CD4-positive, alpha-beta T cell (primary cell): ENCODE results near the gene PAGR1. TPM values are rescaled to one million over a fixed set of nuclear protein-coding genes. Genes with fewer than 3 reads are reported as not detected.

Source experiments
- ATAC-seq: fragments of 200-7000 bp; cut with Tn5 transposase; one replicate; pipeline ENCODE4 v1.10.0; 2022; ENCODE audit warnings: mild to moderate bottlenecking; ENCODE audit not compliant: poor library complexity
- CTCF ChIA-PET: fragments of 350-600 bp; sonication (Branson Sonifier 250); formaldehyde crosslinking; loops from one replicate; lab custom pipeline; 2021; ENCODE audit warnings: antibody characterized with exemption, inconsistent platforms; lab: Charles Lee
- POLR2A ChIA-PET: fragments of 350-600 bp; sonication (Branson Sonifier 250); formaldehyde crosslinking; loops from one replicate; lab custom pipeline; 2021; ENCODE audit warnings: antibody characterized with exemption, inconsistent platforms; lab: Charles Lee
- DNase-seq, 14 experiments: peaks; one replicate each; pipeline ENCODE4 v3.0.0-alpha.2; 2013 to 2020; ENCODE audit warnings: mixed read lengths in 2 of 14
- H3K27ac ChIP-seq, 2 donors: one replicate each; pipeline versions ENCODE4 v1.5.1 to v1.7.0; 2013; ENCODE audit warnings: low read length in 2 of 2, low read depth in 1 of 2, mild to moderate bottlenecking in 1 of 2
- H3K27me3 ChIP-seq, 2 experiments: 1 replicate in 1 of 2; 2 replicates in 1 of 2; pipeline versions ENCODE4 v1.6.1 to v1.7.0; 2013; ENCODE audit warnings: low read length in 2 of 2, control low read depth in 1 of 2, mild to moderate bottlenecking in 1 of 2, moderate library complexity in 1 of 2; ENCODE audit not compliant: insufficient read depth in 2 of 2, control insufficient read depth in 1 of 2
- H3K36me3 ChIP-seq: one replicate; pipeline ENCODE4 v1.6.1; 2013; ENCODE audit warnings: low read length, control low read depth; ENCODE audit not compliant: insufficient read depth
- H3K4me1 ChIP-seq: one replicate; pipeline ENCODE4 v1.6.1; 2013; ENCODE audit warnings: low read length, control low read depth; ENCODE audit not compliant: insufficient read depth
- H3K4me3 ChIP-seq: one replicate; pipeline ENCODE4 v1.5.1; 2013; ENCODE audit warnings: mild to moderate bottlenecking, low read length, moderate library complexity
- H3K9me3 ChIP-seq, 2 experiments: 1 replicate in 1 of 2; 2 replicates in 1 of 2; pipeline versions ENCODE4 v1.6.1 to v1.7.0; 2013; ENCODE audit warnings: low read length in 2 of 2, mild to moderate bottlenecking in 2 of 2, control low read depth in 1 of 2, moderate library complexity in 1 of 2; ENCODE audit not compliant: control insufficient read depth in 1 of 2, insufficient read depth in 1 of 2
- H3K27ac Mint-ChIP-seq: one replicate; pipeline ENCODE4 v1.8.0; 2020; ENCODE audit warnings: mixed read lengths
- H3K27me3 Mint-ChIP-seq: one replicate; pipeline ENCODE4 v1.8.0; 2021; ENCODE audit warnings: mixed read lengths
- H3K36me3 Mint-ChIP-seq: one replicate; pipeline ENCODE4 v1.8.0; 2021; ENCODE audit warnings: low read depth, mixed read lengths
- H3K4me1 Mint-ChIP-seq: one replicate; pipeline ENCODE4 v1.8.0; 2021; ENCODE audit warnings: low read depth, mixed read lengths
- H3K4me3 Mint-ChIP-seq: one replicate; pipeline ENCODE4 v1.8.0; 2020; ENCODE audit warnings: mild to moderate bottlenecking, mixed read lengths
- H3K9me3 Mint-ChIP-seq: one replicate; pipeline ENCODE4 v1.8.0; 2020; ENCODE audit warnings: mixed read lengths
- intact Hi-C, 2 experiments: fragments of 100-400 bp; cut with DNase I in 1 of 2; cut with micrococcal nuclease in 1 of 2; formaldehyde crosslinking; loops; one replicate each; pipeline versions ENCODE4 v1.15.1 to v1.9.0; 2023 to 2025; cut with DNase I, micrococcal nuclease
- total RNA-seq, 174 experiments: library from RNA in 2 of 174; stranded (reverse) in 2 of 174; gene quantifications; one replicate each; pipeline ENCODE4 v1.2.3 and lab custom pipeline; 2021 to 2026
- TF ChIP-seq, protein P1 (sequence below): fragments of 200-600 bp; IDR thresholded peaks from one replicate; pipeline ENCODE4 v1.8.0; 2022; ENCODE audit warnings: antibody characterized with exemption, mild to moderate bottlenecking

The PAGR1 gene
- total RNA-seq, 2 experiments from 2014 or later = 20.3 TPM

DNA sequence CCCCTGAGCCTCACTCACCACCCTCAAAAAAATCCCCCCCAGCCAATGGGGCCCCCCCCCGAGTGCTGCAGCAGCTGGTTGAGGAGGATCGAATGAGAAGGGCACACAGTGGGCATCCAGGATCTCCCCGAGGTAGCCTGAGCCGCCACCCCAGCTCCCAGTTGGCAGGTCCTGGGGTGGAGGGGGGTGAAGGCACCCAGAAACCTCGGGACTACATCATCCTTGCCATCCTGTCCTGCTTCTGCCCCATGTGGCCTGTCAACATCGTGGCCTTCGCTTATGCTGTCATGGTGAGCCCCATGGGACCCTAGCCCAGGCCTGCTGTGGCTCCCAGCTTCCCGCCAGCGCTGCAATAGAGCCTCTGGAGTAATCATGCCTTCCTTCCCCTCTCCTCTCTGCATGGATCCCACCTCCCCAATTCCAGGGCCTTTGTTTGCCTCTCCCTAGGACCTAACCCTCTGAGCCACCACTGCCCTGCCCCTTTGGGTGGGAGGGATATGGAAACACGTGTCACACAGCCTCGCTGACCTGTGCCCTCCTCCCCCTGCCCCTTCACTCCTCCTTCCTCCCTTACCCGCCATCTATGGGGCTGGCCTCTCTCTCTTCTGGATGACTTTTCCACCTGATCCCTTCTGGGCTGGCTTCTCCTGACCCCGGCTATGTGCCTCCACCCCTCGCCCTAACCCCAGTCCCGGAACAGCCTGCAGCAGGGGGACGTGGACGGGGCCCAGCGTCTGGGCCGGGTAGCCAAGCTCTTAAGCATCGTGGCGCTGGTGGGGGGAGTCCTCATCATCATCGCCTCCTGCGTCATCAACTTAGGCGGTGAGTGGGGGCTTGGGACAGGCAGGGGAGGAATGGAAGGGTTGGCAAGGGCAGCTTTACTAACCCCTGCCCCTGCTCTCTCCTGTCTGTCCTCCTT, 2.0 kb upstream of the PAGR1 start:
- H3K9me3 Mint-ChIP-seq = no peaks in the 10 kb centered on the region
- H3K4me3 Mint-ChIP-seq = peak overlapping the region; percentile 73
- Histone ChIP-seq H3K27me3 (no peaks in the 10 kb centered on the region), H3K36me3 (peaks cover 28% of the 10 kb centered on the region), H3K4me3 (no peak overlapping the region), H3K27ac (no peak overlapping the region), H3K9me3 (no peaks in the 10 kb centered on the region), H3K4me1 (peaks cover 93% of the 10 kb centered on the region)
- POLR2A ChIA-PET = interaction anchor here (1.0 to 10.4 kb wide), 4 partner anchors 9 to 159 kb away, joined by 3 to 190 read pairs (median 76); partner anchors contain the start of genes KIF22 and MAZ
- H3K36me3 Mint-ChIP-seq = peaks cover 46% of the 10 kb centered on the region
- TF ChIP-seq, protein P1, sequence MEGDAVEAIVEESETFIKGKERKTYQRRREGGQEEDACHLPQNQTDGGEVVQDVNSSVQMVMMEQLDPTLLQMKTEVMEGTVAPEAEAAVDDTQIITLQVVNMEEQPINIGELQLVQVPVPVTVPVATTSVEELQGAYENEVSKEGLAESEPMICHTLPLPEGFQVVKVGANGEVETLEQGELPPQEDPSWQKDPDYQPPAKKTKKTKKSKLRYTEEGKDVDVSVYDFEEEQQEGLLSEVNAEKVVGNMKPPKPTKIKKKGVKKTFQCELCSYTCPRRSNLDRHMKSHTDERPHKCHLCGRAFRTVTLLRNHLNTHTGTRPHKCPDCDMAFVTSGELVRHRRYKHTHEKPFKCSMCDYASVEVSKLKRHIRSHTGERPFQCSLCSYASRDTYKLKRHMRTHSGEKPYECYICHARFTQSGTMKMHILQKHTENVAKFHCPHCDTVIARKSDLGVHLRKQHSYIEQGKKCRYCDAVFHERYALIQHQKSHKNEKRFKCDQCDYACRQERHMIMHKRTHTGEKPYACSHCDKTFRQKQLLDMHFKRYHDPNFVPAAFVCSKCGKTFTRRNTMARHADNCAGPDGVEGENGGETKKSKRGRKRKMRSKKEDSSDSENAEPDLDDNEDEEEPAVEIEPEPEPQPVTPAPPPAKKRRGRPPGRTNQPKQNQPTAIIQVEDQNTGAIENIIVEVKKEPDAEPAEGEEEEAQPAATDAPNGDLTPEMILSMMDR = no peak
- peak overlapping the region; percentile 49 for H3K27ac Mint-ChIP-seq
- DNase-seq = peak in 1 of 14 experiments; percentile 39
- CTCF ChIA-PET = interaction anchor here (1.6 kb wide), 1 partner anchor 34 kb away, joined by 5 read pairs; no protein-coding TSS in a partner anchor
- intact Hi-C loops = loop anchor here in 1 of 2 experiments (2.0 kb wide), 1 partner anchor 183 kb away; the partner anchor contains the start of gene INO80E
- H3K27me3 Mint-ChIP-seq = no peaks in the 10 kb centered on the region
- H3K4me1 Mint-ChIP-seq = peaks cover 79% of the 10 kb centered on the region
- ATAC-seq = no peak

DNA sequence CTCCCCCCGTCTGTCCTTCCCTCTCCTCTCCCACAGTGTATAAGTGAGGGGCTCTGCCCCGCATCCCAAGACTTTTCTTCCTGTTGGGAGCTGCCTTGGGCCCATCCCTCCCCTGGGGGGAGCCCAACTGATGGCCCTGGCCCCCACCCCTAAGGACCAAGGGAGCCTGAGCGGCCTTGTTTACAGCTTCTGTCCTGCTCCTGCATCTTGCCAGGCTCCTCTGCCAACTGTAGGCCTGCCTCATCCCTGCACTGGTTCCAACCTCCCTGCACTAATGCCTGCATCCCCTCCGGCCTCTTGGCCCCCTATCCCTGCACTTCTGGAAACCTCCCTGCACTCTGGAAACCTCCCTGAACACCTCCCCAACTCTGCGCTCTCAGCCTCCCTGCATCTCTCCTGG, 1.4 kb upstream of the PAGR1 start:
- peak in 1 of 14 experiments; percentile 36 for DNase-seq
- TF ChIP-seq, protein P1 = no peak
- Mint-ChIP-seq H3K36me3 (peaks cover 50% of the 10 kb centered on the region), H3K27ac (peak overlapping the region; percentile 90), H3K27me3 (no peaks in the 10 kb centered on the region), H3K4me1 (peaks cover 83% of the 10 kb centered on the region), H3K9me3 (no peaks in the 10 kb centered on the region), H3K4me3 (peak overlapping the region; percentile 97)
- H3K4me3 ChIP-seq = peak overlapping the region; percentile 95
- intact Hi-C loops = loop anchor here in 1 of 2 experiments (2.0 kb wide), 1 partner anchor 182 kb away; the partner anchor contains the start of gene INO80E
- no peak for ATAC-seq
- no peaks in the 10 kb centered on the region for H3K9me3 ChIP-seq
- H3K27me3 ChIP-seq = no peaks in the 10 kb centered on the region
- H3K36me3 ChIP-seq = peaks cover 28% of the 10 kb centered on the region
- H3K4me1 ChIP-seq = peaks cover 93% of the 10 kb centered on the region
- ChIA-PET POLR2A (interaction anchor here (1.0 to 10.4 kb wide), 5 partner anchors 9 to 158 kb away, joined by 3 to 190 read pairs (median 46); partner anchors contain the start of genes KCTD13, KIF22 and MAZ), CTCF (interaction anchor here (3.5 to 4.0 kb wide), 2 partner anchors 7 to 12 kb away, joined by 49 to 75 read pairs; partner anchors contain the start of gene MAZ)
- no peak overlapping the region for H3K27ac ChIP-seq

DNA sequence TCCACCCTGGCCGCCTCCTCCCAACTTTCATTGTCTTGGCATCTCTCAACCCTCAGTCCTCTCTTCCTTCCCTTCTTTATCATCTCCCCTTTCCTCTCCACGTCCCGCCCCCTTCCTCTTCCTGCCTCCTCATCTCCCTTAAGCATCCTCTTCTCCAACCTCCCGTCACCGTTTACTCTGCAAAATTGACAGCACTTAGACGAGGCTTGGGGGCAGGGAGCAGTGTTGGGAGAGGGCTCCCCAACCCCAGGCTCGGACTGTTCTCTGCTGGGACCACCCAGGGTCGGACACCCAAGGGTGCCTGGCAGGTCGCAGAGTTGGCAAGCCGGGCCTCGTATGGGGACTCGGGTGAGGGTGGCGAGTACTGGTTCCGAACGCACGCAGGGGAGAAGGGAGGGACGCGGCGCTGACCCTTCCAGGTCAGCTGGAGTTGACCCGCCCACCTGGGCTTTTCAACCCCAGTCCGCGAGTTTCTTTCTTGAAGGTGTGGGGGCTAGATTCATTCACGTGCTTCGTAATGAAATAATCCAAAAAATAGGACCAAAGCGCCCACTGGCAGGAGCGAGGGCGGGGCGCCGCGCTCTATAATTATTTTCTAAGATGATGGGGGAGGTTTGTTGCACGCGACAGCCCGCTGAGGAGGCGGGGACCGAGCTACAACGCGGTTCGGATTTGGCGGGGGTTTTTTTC, 775 bp upstream of the PAGR1 start:
- ChIA-PET POLR2A (interaction anchor here (0.6 to 10.4 kb wide), 21 partner anchors 10 to 555 kb away, joined by 3 to 190 read pairs (median 4); partner anchors contain the start of genes ASPHD1, CDIPT, KCTD13 and KIF22), CTCF (interaction anchor here (0.6 to 4.0 kb wide), 15 partner anchors 8 to 147 kb away, joined by 3 to 75 read pairs (median 4); partner anchors contain the start of genes CDIPT, KIF22, MAZ and TMEM219)
- Mint-ChIP-seq H3K27ac (peak overlapping the region; percentile 90), H3K36me3 (peaks cover 50% of the 10 kb centered on the region), H3K4me3 (peak overlapping the region; percentile 97), H3K27me3 (no peaks in the 10 kb centered on the region), H3K4me1 (peaks cover 83% of the 10 kb centered on the region), H3K9me3 (no peaks in the 10 kb centered on the region)
- intact Hi-C loops = loop anchor here in 1 of 2 experiments (2.0 kb wide), 1 partner anchor 182 kb away; the partner anchor contains the start of gene INO80E
- Histone ChIP-seq H3K36me3 (peaks cover 28% of the 10 kb centered on the region), H3K27me3 (no peaks in the 10 kb centered on the region), H3K9me3 (no peaks in the 10 kb centered on the region), H3K4me1 (peaks cover 93% of the 10 kb centered on the region), H3K4me3 (peak overlapping the region; percentile 95), H3K27ac (peak overlapping the region; percentile 70 to 84)
- ATAC-seq (peak; percentile 24), DNase-seq (peak in 5 of 14 experiments; percentile 29 to 69 (median 49))
- TF ChIP-seq, protein P1 = no peak
